Measurements from ENCODE around the gene DNAJB14. TPM values are rescaled to one million over a fixed set of nuclear protein-coding genes. Genes with fewer than 3 reads are reported as not detected.
A peak's percentile ranks its signal among the peaks of the same experiment; 100 is the strongest.

Gene DNAJB14
- total RNA-seq, 2 donors from 2014 or later: 32.6 to 58.2 TPM

DNA sequence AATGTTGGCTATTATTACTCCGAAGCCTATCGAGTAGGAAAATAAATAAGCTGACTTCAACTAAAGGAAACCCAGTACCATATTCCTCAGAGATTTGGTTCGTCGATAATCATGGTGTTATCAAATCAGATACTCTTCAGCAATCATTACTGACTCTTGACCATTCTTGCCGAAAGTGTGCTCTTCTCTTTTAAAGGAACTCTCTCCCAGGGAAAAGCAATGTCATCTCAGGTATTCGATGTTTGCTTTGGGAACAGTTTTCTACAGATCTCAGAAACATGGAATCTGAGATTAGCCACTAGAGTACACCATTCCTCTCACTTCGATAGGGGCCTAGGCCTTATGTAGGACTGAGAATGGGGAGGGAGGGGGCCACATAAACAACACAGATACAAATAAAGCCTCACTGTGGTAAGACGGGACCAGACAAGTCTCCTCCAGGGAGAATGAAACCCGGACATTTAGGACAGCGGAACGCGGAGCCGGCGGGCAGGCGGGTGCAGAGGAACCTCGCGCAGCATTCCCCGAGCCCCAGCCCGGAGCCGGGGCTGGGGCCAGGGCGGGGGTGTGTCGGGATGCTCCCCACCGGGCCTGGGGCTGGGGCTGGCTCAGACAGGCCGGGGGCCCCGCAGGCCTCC, 581 bp downstream of the DNAJB14 start:
- ATAC-seq (ENCODE audit: insufficient number of reproducible peaks, low FRiP score, low read depth): no peak
- H3K27ac ChIP-seq: peak overlapping the region; percentile 96
- DNase-seq (ENCODE audit: low spot score): no peak
- TF ChIP-seq, protein P1, sequence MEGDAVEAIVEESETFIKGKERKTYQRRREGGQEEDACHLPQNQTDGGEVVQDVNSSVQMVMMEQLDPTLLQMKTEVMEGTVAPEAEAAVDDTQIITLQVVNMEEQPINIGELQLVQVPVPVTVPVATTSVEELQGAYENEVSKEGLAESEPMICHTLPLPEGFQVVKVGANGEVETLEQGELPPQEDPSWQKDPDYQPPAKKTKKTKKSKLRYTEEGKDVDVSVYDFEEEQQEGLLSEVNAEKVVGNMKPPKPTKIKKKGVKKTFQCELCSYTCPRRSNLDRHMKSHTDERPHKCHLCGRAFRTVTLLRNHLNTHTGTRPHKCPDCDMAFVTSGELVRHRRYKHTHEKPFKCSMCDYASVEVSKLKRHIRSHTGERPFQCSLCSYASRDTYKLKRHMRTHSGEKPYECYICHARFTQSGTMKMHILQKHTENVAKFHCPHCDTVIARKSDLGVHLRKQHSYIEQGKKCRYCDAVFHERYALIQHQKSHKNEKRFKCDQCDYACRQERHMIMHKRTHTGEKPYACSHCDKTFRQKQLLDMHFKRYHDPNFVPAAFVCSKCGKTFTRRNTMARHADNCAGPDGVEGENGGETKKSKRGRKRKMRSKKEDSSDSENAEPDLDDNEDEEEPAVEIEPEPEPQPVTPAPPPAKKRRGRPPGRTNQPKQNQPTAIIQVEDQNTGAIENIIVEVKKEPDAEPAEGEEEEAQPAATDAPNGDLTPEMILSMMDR (IDR thresholded peaks at IDR 0.05): no peak
- no peaks in the 10 kb centered on the region for H3K9me3 ChIP-seq
- H3K4me1 ChIP-seq (ENCODE audit: control insufficient read depth in 1 of 2, low read depth in 2 of 2): peaks cover 39 to 40% of the 10 kb centered on the region in 2 donors
- H3K4me3 ChIP-seq: peak overlapping the region; percentile 100
- H3K27me3 ChIP-seq (replicated peaks; ENCODE audit: insufficient read depth): no peaks in the 10 kb centered on the region
- no peaks in the 10 kb centered on the region for H3K36me3 ChIP-seq

DNA sequence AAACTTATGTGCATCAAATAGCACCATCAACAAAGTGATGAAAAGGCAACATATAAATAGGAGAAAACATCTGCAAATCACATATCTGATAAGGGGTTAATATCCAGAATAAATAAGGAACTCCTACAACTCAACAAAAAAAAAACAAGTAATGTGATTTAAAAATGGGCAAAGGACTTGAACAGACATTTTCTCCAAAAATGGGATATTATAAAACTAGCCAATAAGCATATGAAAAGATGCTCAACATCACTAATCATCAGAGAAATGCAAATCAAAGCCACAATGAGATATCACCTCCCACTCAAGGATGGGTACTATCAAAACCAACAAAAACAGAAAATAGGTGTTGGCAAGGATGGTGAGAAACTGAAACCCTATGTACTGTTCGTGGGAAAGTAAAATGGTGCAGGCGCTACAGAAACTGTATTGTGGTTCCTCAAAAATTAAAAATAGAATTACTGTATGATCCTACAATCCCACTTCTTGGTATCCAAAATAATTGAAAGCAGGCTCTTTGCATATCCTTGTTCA, 2.4 kb downstream of the DNAJB14 start:
- no peak for DNase-seq (ENCODE audit: low spot score)
- Histone ChIP-seq H3K4me3 (no peak overlapping the region), H3K4me1 (ENCODE audit: control insufficient read depth in 1 of 2, low read depth in 2 of 2) (peaks cover 39 to 40% of the 10 kb centered on the region in 2 donors), H3K36me3 (no peaks in the 10 kb centered on the region), H3K27me3 (replicated peaks; ENCODE audit: insufficient read depth) (no peaks in the 10 kb centered on the region), H3K9me3 (no peaks in the 10 kb centered on the region), H3K27ac (no peak overlapping the region)
- TF ChIP-seq, protein P1 (IDR thresholded peaks at IDR 0.05): no peak
- no peak for ATAC-seq (ENCODE audit: insufficient number of reproducible peaks, low FRiP score, low read depth)

DNA sequence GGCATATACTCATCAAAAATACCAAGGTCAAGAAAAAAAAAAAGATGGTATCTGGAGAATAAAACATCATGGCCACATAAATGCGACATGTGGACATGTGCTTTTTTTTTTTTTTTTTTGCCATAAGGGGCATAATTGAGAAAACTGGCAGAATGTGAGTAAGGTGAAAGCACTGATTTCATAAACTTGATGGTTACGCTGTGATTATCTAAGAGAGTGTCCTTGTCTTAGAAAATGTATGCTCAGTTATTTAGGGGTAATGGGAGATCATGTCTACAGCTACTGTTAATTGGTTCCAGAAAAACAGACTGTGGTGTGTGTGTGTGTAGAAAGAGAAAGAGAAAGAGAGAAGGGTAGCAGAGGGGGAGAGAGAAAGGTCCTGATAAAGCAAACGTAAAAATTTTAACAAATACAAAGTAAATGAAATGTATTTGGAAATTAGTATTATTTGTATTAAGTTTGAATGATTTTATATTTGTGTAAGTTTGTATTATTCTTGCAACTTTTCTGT, 8.1 kb downstream of the DNAJB14 start:
- H3K27ac ChIP-seq: no peak overlapping the region
- TF ChIP-seq, protein P1 (IDR thresholded peaks at IDR 0.05): no peak
- H3K4me1 ChIP-seq (ENCODE audit: control insufficient read depth in 1 of 2, low read depth in 2 of 2): peaks cover 4 to 10% of the 10 kb centered on the region in 2 donors
- DNase-seq (ENCODE audit: low spot score) (no peak), ATAC-seq (ENCODE audit: insufficient number of reproducible peaks, low FRiP score, low read depth) (no peak)
- H3K4me3 ChIP-seq: no peak overlapping the region
- peaks cover 3% of the 10 kb centered on the region for H3K36me3 ChIP-seq
- H3K9me3 ChIP-seq: peaks cover 5% of the 10 kb centered on the region
- H3K27me3 ChIP-seq (replicated peaks; ENCODE audit: insufficient read depth): no peaks in the 10 kb centered on the region

DNA sequence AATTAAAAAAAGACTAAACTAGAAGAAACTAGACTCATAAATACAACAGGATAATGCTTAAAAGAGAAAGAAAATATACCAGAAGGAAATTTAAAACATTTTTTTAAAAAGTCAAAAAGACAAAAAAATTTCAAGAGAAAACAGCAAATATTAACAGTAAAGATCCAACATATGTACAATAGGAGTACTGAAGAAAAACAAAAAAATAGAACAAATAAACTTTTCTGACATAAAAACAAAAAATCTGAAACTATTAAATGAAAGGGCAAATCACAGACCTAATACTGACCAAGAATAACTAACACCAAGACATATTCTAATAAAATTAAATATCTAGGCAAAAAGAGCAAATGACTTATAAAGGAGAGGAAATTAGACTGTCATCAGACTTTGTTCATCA, 11.5 kb downstream of the DNAJB14 start:
- DNase-seq (ENCODE audit: low spot score): no peak
- TF ChIP-seq, protein P1 (IDR thresholded peaks at IDR 0.05): no peak
- Histone ChIP-seq H3K27ac (no peak overlapping the region), H3K27me3 (replicated peaks; ENCODE audit: insufficient read depth) (no peaks in the 10 kb centered on the region), H3K36me3 (peaks cover 3% of the 10 kb centered on the region), H3K4me3 (no peak overlapping the region), H3K4me1 (ENCODE audit: control insufficient read depth in 1 of 2, low read depth in 2 of 2) (no peaks in the 10 kb centered on the region), H3K9me3 (peaks cover 5% of the 10 kb centered on the region)
- ATAC-seq (ENCODE audit: insufficient number of reproducible peaks, low FRiP score, low read depth): no peak

DNA sequence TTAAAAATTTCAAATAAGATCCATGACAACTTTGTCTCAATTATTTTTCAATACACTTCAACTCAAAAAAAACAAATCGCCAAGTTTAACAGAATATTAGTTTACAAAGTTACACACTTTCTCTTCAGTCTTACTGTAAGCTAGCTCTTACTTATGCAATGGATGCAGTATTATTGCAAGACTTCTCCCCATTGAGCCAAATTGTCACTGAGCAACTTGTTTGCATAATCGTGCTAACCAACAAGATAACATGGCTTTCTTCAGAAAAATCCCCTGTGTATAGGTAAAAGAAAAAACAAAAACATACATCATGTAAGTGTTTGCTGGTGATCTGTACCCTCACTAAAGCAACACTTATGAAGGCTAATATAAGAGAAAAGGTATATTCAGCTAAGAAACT, 18.9 kb downstream of the DNAJB14 start:
- no peak for DNase-seq (ENCODE audit: low spot score)
- H3K9me3 ChIP-seq: no peaks in the 10 kb centered on the region
- H3K27me3 ChIP-seq (replicated peaks; ENCODE audit: insufficient read depth): no peaks in the 10 kb centered on the region
- TF ChIP-seq, protein P1 (IDR thresholded peaks at IDR 0.05): no peak
- ATAC-seq (ENCODE audit: insufficient number of reproducible peaks, low FRiP score, low read depth): no peak
- no peak overlapping the region for H3K4me3 ChIP-seq
- H3K4me1 ChIP-seq (ENCODE audit: control insufficient read depth in 1 of 2, low read depth in 2 of 2): no peaks in the 10 kb centered on the region
- H3K27ac ChIP-seq: no peak overlapping the region
- H3K36me3 ChIP-seq: peaks cover 8% of the 10 kb centered on the region

Data from thoracic aorta (tissue), 2 donors.